Neural cell (in vitro differentiated cells): ENCODE results near the gene SPTB. TPM values are rescaled to one million over a fixed set of nuclear protein-coding genes. Genes with fewer than 3 reads are reported as not detected.

ENCODE experiments used
- H2AFZ ChIP-seq: fragments of 200-600, 300-800 bp; sonication (generic), shearing (Covaris generic); 2 replicates; pipeline ENCODE4 v1.6.0; 2014; ENCODE audit warnings: low read depth, mild to moderate bottlenecking, antibody characterized with exemption, low read length, moderate library complexity
- H3F3A ChIP-seq: fragments of 200-600 bp; shearing (Covaris generic); 2 replicates; pipeline ENCODE4 v1.6.1; 2016; ENCODE audit warnings: mild to moderate bottlenecking, moderate library complexity, mixed read lengths, antibody characterized with exemption, low read length; ENCODE audit not compliant: insufficient read depth, poor library complexity, severe bottlenecking
- H3K27ac ChIP-seq: fragments of 200-600, 300-800 bp; sonication (generic), shearing (Covaris generic); 2 replicates; pipeline ENCODE4 v1.5.1; 2014; ENCODE audit warnings: mild to moderate bottlenecking, low read length, moderate library complexity
- H3K27me3 ChIP-seq: fragments of 300-800, 200-600 bp; sonication (generic), shearing (Covaris generic); 2 replicates; pipeline ENCODE4 v1.6.0; 2014; ENCODE audit warnings: mild to moderate bottlenecking, low read depth, low read length, moderate library complexity; ENCODE audit not compliant: insufficient read depth
- H3K36me3 ChIP-seq: fragments of 300-800, 200-600 bp; sonication (generic), shearing (Covaris generic); 2 replicates; pipeline ENCODE4 v1.5.1; 2014; ENCODE audit warnings: mild to moderate bottlenecking, antibody characterized with exemption, low read length, moderate library complexity; ENCODE audit not compliant: insufficient read depth
- H3K4me2 ChIP-seq: fragments of 300-800, 200-600 bp; sonication (generic), shearing (Covaris generic); 2 replicates; pipeline ENCODE4 v1.6.0; 2014; ENCODE audit warnings: mild to moderate bottlenecking, low read length
- H3K4me3 ChIP-seq: fragments of 300-800, 200-600 bp; sonication (generic), shearing (Covaris generic); 2 replicates; pipeline ENCODE4 v1.5.1; 2014; ENCODE audit warnings: mild to moderate bottlenecking, low read length, moderate library complexity
- H3K79me2 ChIP-seq: fragments of 200-600 bp; shearing (Covaris generic); replicated peaks from 2 replicates; pipeline ENCODE4 v1.6.0; 2014; ENCODE audit warnings: mild to moderate bottlenecking, low read length, moderate library complexity; ENCODE audit not compliant: insufficient read depth
- H3K9ac ChIP-seq: fragments of 300-800, 200-600 bp; sonication (generic), shearing (Covaris generic); 2 replicates; pipeline ENCODE4 v1.6.1; 2016; ENCODE audit warnings: mild to moderate bottlenecking, low read length, mixed read lengths
- H3K9me2 ChIP-seq: fragments of 200-600 bp; shearing (Covaris generic); 2 replicates; pipeline ENCODE4 v1.6.1; 2016; ENCODE audit warnings: mild to moderate bottlenecking, low read length, mixed read lengths; ENCODE audit not compliant: insufficient read depth
- H3K9me3 ChIP-seq: fragments of 200-600, 300-800 bp; sonication (generic), shearing (Covaris generic); 2 replicates; pipeline ENCODE4 v1.6.1; 2016; ENCODE audit warnings: mild to moderate bottlenecking, mixed run types, low read length, moderate library complexity, mixed read lengths
- H4K20me1 ChIP-seq: fragments of 200-600 bp; shearing (Covaris generic); 2 replicates; pipeline ENCODE4 v1.6.1; 2016; ENCODE audit warnings: mild to moderate bottlenecking, mixed run types; ENCODE audit not compliant: insufficient read depth
- EP300 ChIP-seq: fragments of 450-650 bp; conservative IDR thresholded peaks from 2 replicates; pipeline ENCODE4 v1.6.1; 2014; ENCODE audit warnings: antibody characterized with exemption, mild to moderate bottlenecking, moderate library complexity; ENCODE audit not compliant: poor library complexity, severe bottlenecking
- EZH2 ChIP-seq: fragments of 200-600, 300-800 bp; shearing (Covaris generic), sonication (generic); IDR thresholded peaks from 2 replicates; pipeline ENCODE4 v1.6.1; 2014; ENCODE audit warnings: antibody characterized with exemption, low read length, borderline replicate concordance, mild to moderate bottlenecking; ENCODE audit not compliant: insufficient read depth, poor library complexity, severe bottlenecking
- MXI1 ChIP-seq: fragments of 450-650 bp; conservative IDR thresholded peaks from 2 replicates; pipeline ENCODE4 v1.6.1; 2014; ENCODE audit warnings: antibody characterized with exemption, mild to moderate bottlenecking; ENCODE audit not compliant: poor library complexity, severe bottlenecking
- POLR2AphosphoS5 ChIP-seq: IDR thresholded peaks from 2 replicates; pipeline ENCODE4 v1.6.1; 2012
- RAD21 ChIP-seq: fragments of 450-650 bp; conservative IDR thresholded peaks from 2 replicates; pipeline ENCODE4 v1.6.1; 2014; ENCODE audit warnings: antibody characterized with exemption, mild to moderate bottlenecking, moderate library complexity
- SMC3 ChIP-seq: fragments of 450-650 bp; conservative IDR thresholded peaks from 2 replicates; pipeline ENCODE4 v1.6.1; 2014; ENCODE audit warnings: antibody characterized with exemption, mild to moderate bottlenecking, moderate library complexity; ENCODE audit not compliant: poor library complexity
- TAF1 ChIP-seq: IDR thresholded peaks from 2 replicates; pipeline ENCODE4 v1.6.1; 2012; ENCODE audit warnings: low read depth
- polyA plus RNA-seq: library from polyadenylated mRNA; depleted of rRNA; stranded (reverse); fragments of >200 nt; gene quantifications from 2 replicates; pipeline ENCODE4 v1.2.3, GENCODE V29; 2014
- TF ChIP-seq, protein P1 (sequence below): IDR thresholded peaks from 2 replicates; pipeline ENCODE4 v1.6.1; 2012; ENCODE audit warnings: borderline replicate concordance
- TF ChIP-seq, protein P2 (sequence below): fragments of 450-650 bp; IDR thresholded peaks from 2 replicates; pipeline ENCODE4 v1.5.1; 2014; ENCODE audit warnings: antibody characterized with exemption, mild to moderate bottlenecking, moderate library complexity; ENCODE audit not compliant: poor library complexity, severe bottlenecking

Gene SPTB
- polyA plus RNA-seq, 1 donor from 2014 or later: 1.9 TPM

DNA sequence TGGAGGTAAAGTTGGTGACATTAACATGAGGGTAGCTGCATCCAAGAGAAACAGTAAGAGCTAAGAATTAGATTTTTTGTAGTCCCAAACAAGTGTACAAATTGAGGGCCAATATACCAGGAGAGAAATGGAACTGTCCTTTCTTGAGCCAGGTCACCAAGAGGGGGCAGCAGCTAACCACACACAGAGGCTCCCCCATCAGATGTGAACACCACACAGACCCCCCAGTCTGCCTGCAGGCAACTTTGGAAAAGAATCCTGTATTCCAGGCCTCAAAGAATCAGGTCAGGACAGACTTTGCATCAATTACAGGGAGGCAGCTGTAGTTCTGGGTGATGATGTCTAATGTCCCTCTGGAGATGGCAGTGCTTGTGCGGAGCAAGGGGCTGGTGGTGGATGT lies 77.9 kb downstream of the SPTB start:
- H3K4me2 ChIP-seq: no peak overlapping the region
- H3F3A ChIP-seq: no peaks in the 10 kb centered on the region
- H3K79me2 ChIP-seq: no peaks in the 10 kb centered on the region
- no peaks in the 10 kb centered on the region for H3K27me3 ChIP-seq
- no peak overlapping the region for H3K4me3 ChIP-seq
- H3K36me3 ChIP-seq: no peaks in the 10 kb centered on the region
- H3K9ac ChIP-seq: no peak overlapping the region
- no peaks in the 10 kb centered on the region for H3K9me2 ChIP-seq
- H3K9me3 ChIP-seq: no peaks in the 10 kb centered on the region
- TF ChIP-seq SMC3 (no peak), POLR2AphosphoS5 (no peak), MXI1 (no peak), RAD21 (no peak), TAF1 (no peak), EZH2 (no peak), EP300 (no peak)
- TF ChIP-seq, protein P1, sequence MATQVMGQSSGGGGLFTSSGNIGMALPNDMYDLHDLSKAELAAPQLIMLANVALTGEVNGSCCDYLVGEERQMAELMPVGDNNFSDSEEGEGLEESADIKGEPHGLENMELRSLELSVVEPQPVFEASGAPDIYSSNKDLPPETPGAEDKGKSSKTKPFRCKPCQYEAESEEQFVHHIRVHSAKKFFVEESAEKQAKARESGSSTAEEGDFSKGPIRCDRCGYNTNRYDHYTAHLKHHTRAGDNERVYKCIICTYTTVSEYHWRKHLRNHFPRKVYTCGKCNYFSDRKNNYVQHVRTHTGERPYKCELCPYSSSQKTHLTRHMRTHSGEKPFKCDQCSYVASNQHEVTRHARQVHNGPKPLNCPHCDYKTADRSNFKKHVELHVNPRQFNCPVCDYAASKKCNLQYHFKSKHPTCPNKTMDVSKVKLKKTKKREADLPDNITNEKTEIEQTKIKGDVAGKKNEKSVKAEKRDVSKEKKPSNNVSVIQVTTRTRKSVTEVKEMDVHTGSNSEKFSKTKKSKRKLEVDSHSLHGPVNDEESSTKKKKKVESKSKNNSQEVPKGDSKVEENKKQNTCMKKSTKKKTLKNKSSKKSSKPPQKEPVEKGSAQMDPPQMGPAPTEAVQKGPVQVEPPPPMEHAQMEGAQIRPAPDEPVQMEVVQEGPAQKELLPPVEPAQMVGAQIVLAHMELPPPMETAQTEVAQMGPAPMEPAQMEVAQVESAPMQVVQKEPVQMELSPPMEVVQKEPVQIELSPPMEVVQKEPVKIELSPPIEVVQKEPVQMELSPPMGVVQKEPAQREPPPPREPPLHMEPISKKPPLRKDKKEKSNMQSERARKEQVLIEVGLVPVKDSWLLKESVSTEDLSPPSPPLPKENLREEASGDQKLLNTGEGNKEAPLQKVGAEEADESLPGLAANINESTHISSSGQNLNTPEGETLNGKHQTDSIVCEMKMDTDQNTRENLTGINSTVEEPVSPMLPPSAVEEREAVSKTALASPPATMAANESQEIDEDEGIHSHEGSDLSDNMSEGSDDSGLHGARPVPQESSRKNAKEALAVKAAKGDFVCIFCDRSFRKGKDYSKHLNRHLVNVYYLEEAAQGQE: no peak
- TF ChIP-seq, protein P2, sequence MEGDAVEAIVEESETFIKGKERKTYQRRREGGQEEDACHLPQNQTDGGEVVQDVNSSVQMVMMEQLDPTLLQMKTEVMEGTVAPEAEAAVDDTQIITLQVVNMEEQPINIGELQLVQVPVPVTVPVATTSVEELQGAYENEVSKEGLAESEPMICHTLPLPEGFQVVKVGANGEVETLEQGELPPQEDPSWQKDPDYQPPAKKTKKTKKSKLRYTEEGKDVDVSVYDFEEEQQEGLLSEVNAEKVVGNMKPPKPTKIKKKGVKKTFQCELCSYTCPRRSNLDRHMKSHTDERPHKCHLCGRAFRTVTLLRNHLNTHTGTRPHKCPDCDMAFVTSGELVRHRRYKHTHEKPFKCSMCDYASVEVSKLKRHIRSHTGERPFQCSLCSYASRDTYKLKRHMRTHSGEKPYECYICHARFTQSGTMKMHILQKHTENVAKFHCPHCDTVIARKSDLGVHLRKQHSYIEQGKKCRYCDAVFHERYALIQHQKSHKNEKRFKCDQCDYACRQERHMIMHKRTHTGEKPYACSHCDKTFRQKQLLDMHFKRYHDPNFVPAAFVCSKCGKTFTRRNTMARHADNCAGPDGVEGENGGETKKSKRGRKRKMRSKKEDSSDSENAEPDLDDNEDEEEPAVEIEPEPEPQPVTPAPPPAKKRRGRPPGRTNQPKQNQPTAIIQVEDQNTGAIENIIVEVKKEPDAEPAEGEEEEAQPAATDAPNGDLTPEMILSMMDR: no peak
- H3K27ac ChIP-seq: no peak overlapping the region
- no peak overlapping the region for H2AFZ ChIP-seq
- no peaks in the 10 kb centered on the region for H4K20me1 ChIP-seq

DNA sequence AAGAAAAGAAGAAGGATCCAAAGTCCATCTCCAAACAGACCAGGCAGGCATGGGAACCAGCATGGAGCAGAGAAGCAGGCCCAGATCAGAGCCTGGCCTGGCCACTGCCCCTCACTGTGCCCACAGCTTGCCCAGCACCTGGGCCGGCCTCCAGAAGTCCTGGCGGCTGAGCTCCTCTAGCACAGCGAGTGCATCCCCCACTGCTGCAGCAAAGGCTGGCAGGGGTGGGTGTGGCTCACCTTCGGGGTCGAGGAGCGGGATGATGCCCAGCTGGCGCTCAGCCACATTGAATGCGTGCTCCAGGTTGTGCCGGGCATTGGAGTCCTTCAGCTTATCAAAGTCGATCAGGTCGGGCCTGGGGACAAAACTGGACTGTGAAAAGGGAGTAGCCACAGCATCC lies 78.7 kb downstream of the SPTB start:
- Histone ChIP-seq H3K27me3 (no peaks in the 10 kb centered on the region), H2AFZ (no peak overlapping the region), H3K9me2 (no peaks in the 10 kb centered on the region), H3K9ac (no peak overlapping the region), H3K36me3 (no peaks in the 10 kb centered on the region), H3K9me3 (no peaks in the 10 kb centered on the region), H3F3A (no peaks in the 10 kb centered on the region), H3K4me2 (no peak overlapping the region), H3K79me2 (no peaks in the 10 kb centered on the region), H3K27ac (no peak overlapping the region), H3K4me3 (no peak overlapping the region), H4K20me1 (no peaks in the 10 kb centered on the region)
- no peak for TF ChIP-seq EP300
- TF ChIP-seq POLR2AphosphoS5: no peak
- no peak for TF ChIP-seq TAF1
- TF ChIP-seq EZH2: no peak
- TF ChIP-seq RAD21: no peak
- TF ChIP-seq, protein P2: no peak
- no peak for TF ChIP-seq SMC3
- TF ChIP-seq MXI1: no peak
- TF ChIP-seq, protein P1: no peak
